B cell (primary cell): ENCODE data around the gene PCSK6. TPM values are rescaled to one million over a fixed set of nuclear protein-coding genes. Genes with fewer than 3 reads are reported as not detected.

ENCODE experiments used
- ATAC-seq: fragments of 200-7000 bp; cut with Tn5 transposase; one replicate; pipeline ENCODE4 v1.10.0; 2021; ENCODE audit warnings: low read depth, mild to moderate bottlenecking, moderate number of reproducible peaks, moderate library complexity
- CTCF ChIA-PET: fragments of 350-600 bp; sonication (Branson Sonifier 250); formaldehyde crosslinking; loops from one replicate; lab custom pipeline; 2021; ENCODE audit warnings: antibody characterized with exemption, inconsistent platforms; lab: Charles Lee
- POLR2A ChIA-PET: fragments of 350-600 bp; sonication (Branson Sonifier 250); formaldehyde crosslinking; loops from one replicate; lab custom pipeline; 2021; ENCODE audit warnings: antibody characterized with exemption; lab: Charles Lee
- DNase-seq: peaks from one replicate; pipeline ENCODE4 v3.0.0; 2013
- H2AFZ ChIP-seq: 2 replicates; pipeline ENCODE4 v1.6.1; 2012; ENCODE audit warnings: mild to moderate bottlenecking, low read depth, low read length; ENCODE audit not compliant: insufficient read depth, poor library complexity, severe bottlenecking
- H3K27ac ChIP-seq, 2 donors: 1 replicate in 1 of 2; 2 replicates in 1 of 2; pipeline ENCODE4 v1.5.1; 2012 to 2013; ENCODE audit warnings: low read length in 2 of 2, mild to moderate bottlenecking in 2 of 2, moderate library complexity in 1 of 2
- H3K27me3 ChIP-seq, 4 experiments: fragments of 200-600 bp in 1 of 4; sonication (generic) in 1 of 4; replicated peaks in 1 of 4; 1 replicate in 2 of 4; 2 replicates in 2 of 4; pipeline versions ENCODE4 v1.6.1 to v1.7.0; 2013 to 2016; ENCODE audit warnings: low read length in 3 of 4, mild to moderate bottlenecking in 2 of 4, mixed read lengths in 1 of 4, moderate library complexity in 1 of 4; ENCODE audit not compliant: insufficient read depth in 4 of 4, control insufficient read depth in 3 of 4; ENCODE audit errors: control extremely low read depth in 1 of 4
- H3K36me3 ChIP-seq, 2 experiments: replicated peaks in 1 of 2; 1 replicate in 1 of 2; 2 replicates in 1 of 2; pipeline versions ENCODE4 v1.6.1 to v1.7.1; 2013; ENCODE audit warnings: low read length in 1 of 2; ENCODE audit not compliant: insufficient read depth in 2 of 2, control insufficient read depth in 1 of 2; ENCODE audit errors: control extremely low read depth in 1 of 2, extremely low read depth in 1 of 2
- H3K4me1 ChIP-seq, 2 donors: fragments of 200-600 bp in 1 of 2; sonication (generic) in 1 of 2; 1 replicate in 1 of 2; 2 replicates in 1 of 2; pipeline versions ENCODE4 v1.5.1 to v1.6.1; 2013 to 2017; ENCODE audit warnings: low read length in 2 of 2; ENCODE audit not compliant: control insufficient read depth in 2 of 2, insufficient read depth in 2 of 2
- H3K4me2 ChIP-seq: replicated peaks from 2 replicates; pipeline ENCODE3; 2012; ENCODE audit warnings: mild to moderate bottlenecking, low read depth, low read length; ENCODE audit not compliant: poor library complexity, severe bottlenecking
- H3K4me3 ChIP-seq, 5 experiments: fragments of 200-600 bp in 1 of 5; sonication (generic) in 1 of 5; 1 replicate in 3 of 5; 2 replicates in 2 of 5; pipeline versions ENCODE4 v1.5.1 to v1.7.0; 2011 to 2016; ENCODE audit warnings: low read length in 4 of 5, mild to moderate bottlenecking in 4 of 5, low read depth in 2 of 5, control low read depth in 1 of 5, moderate library complexity in 1 of 5; ENCODE audit not compliant: insufficient read depth in 1 of 5; ENCODE audit errors: control extremely low read depth in 1 of 5, extremely low read depth in 1 of 5
- H3K79me2 ChIP-seq: fragments of 200-600 bp; sonication (generic); one replicate; pipeline ENCODE4 v1.6.0; 2016; ENCODE audit warnings: low read length; ENCODE audit not compliant: control insufficient read depth, insufficient read depth
- H3K9ac ChIP-seq: fragments of 200-600 bp; sonication (generic); 2 replicates; pipeline ENCODE4 v1.6.1; 2017; ENCODE audit warnings: mild to moderate bottlenecking, low read length, moderate library complexity
- H3K9me3 ChIP-seq, 3 donors: one replicate each; pipeline versions ENCODE4 v1.6.1 to v1.7.1; 2013; ENCODE audit warnings: low read length in 2 of 3; ENCODE audit not compliant: control insufficient read depth in 2 of 3, insufficient read depth in 1 of 3; ENCODE audit errors: control extremely low read depth in 1 of 3
- H4K20me1 ChIP-seq: 2 replicates; pipeline ENCODE4 v1.6.0; 2012; ENCODE audit warnings: mild to moderate bottlenecking, low read length; ENCODE audit not compliant: insufficient read depth, control insufficient read depth, poor library complexity, severe bottlenecking
- H3K27ac Mint-ChIP-seq: one replicate; pipeline ENCODE4 v1.8.0; 2021; ENCODE audit warnings: mixed read lengths
- H3K27me3 Mint-ChIP-seq: one replicate; pipeline ENCODE4 v1.8.0; 2021; ENCODE audit warnings: mixed read lengths
- H3K4me1 Mint-ChIP-seq: one replicate; pipeline ENCODE4 v1.8.0; 2021; ENCODE audit warnings: mixed read lengths
- H3K4me3 Mint-ChIP-seq: one replicate; pipeline ENCODE4 v1.8.0; 2021; ENCODE audit warnings: mixed read lengths
- H3K9me3 Mint-ChIP-seq: one replicate; pipeline ENCODE4 v1.8.0; 2022; ENCODE audit warnings: mixed read lengths; ENCODE audit not compliant: insufficient read depth
- CTCF ChIP-seq: fragments of 200-600 bp; IDR thresholded peaks from one replicate; pipeline ENCODE4 v1.8.0; 2022; ENCODE audit warnings: antibody characterized with exemption, mild to moderate bottlenecking
- EZH2 ChIP-seq: IDR thresholded peaks from 2 replicates; pipeline ENCODE4 v1.6.1; 2012; ENCODE audit warnings: borderline replicate concordance, low read depth, mild to moderate bottlenecking, moderate library complexity, low read length; ENCODE audit not compliant: insufficient read depth, poor library complexity, severe bottlenecking
- WGBS: methylation state at CpG from one replicate; pipeline ENCODE4 v1.1.5; 2013; ENCODE audit warnings: missing lambda C conversion rate; ENCODE audit not compliant: insufficient coverage; 5-methylcytosine and 5-hydroxymethylcytosine counted together
- intact Hi-C: fragments of 100-400 bp; cut with micrococcal nuclease; formaldehyde crosslinking; loops from one replicate; pipeline ENCODE4 v1.10.0; 2022
- polyA plus RNA-seq: library from polyadenylated mRNA; depleted of rRNA; stranded (reverse); fragments of >200 nt; gene quantifications from 2 replicates; pipeline ENCODE4 v1.2.3, GENCODE V29; 2012
- total RNA-seq, 2 donors: library from RNA; stranded (reverse); fragments of 120-200 nt in 1 of 2; gene quantifications; 1 replicate in 1 of 2; 2 replicates in 1 of 2; pipeline versions ENCODE4 v1.2.3 to v1.2.4, GENCODE V29; 2013 to 2022

Gene PCSK6
- total and polyA plus RNA-seq, 2 donors (not counting 1 experiment from before 2014, with no cell fraction given) = 0.66 to 1.6 TPM

DNA sequence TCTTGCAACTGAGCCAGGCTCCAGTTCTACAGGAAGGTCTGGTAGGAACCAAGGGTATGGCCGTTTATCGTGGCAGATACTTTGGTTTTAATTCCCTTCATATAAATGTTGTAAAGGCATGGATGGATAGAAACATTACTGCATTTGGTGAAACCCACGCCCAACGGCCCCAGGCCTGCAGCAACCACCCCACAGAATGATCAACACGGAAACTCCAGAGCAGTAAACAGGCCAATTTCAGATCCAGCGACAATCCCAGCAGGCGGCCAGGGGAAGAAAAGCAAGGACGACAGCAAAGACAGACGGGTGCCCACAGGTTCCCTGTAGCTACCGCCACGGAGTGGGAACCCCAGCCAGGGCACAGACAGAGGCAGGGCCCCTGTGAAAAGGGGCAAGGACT lies 32.6 kb upstream of the PCSK6 start:
- ChIA-PET CTCF (no interaction called here), POLR2A (no interaction called here)
- Mint-ChIP-seq H3K9me3 (peaks cover 3% of the 10 kb centered on the region), H3K27ac (no peak overlapping the region), H3K4me1 (peaks cover 7% of the 10 kb centered on the region), H3K4me3 (no peak overlapping the region), H3K27me3 (peaks cover 49% of the 10 kb centered on the region)
- no peak for TF ChIP-seq CTCF
- TF ChIP-seq EZH2 = no peak
- Histone ChIP-seq H3K79me2 (no peaks in the 10 kb centered on the region), H3K27me3 (peaks cover 0 to 12% (median 1%) of the 10 kb centered on the region in 4 experiments), H3K4me2 (no peak overlapping the region), H3K4me3 (no peak overlapping the region), H3K36me3 (no peaks in the 10 kb centered on the region), H3K9ac (no peak overlapping the region), H2AFZ (no peak overlapping the region), H4K20me1 (no peaks in the 10 kb centered on the region), H3K27ac (no peak overlapping the region), H3K9me3 (peaks cover 4 to 11% (median 5%) of the 10 kb centered on the region in 3 donors), H3K4me1 (no peaks in the 10 kb centered on the region)
- WGBS = 91% methylated on average over 6 of the region's 11 CpGs
- DNase-seq (no peak), ATAC-seq (no peak)
- intact Hi-C loops = no loop called here

- Mint-ChIP-seq H3K4me3 (no peak overlapping the region), H3K27me3 (peaks cover 49% of the 10 kb centered on the region), H3K9me3 (peaks cover 4% of the 10 kb centered on the region), H3K27ac (no peak overlapping the region), H3K4me1 (peaks cover 7% of the 10 kb centered on the region)
- intact Hi-C loops = no loop called here
- ChIA-PET CTCF (no interaction called here), POLR2A (no interaction called here)
- WGBS = no CpG with 5 or more reads among the region's 5 CpGs
- no peak overlapping the region for H3K9ac ChIP-seq
- peak overlapping the region; percentile 29 for H2AFZ ChIP-seq
- ATAC-seq = no peak
- H3K27ac ChIP-seq = no peak overlapping the region
- no peaks in the 10 kb centered on the region for H3K79me2 ChIP-seq
- H4K20me1 ChIP-seq = no peaks in the 10 kb centered on the region
- no peaks in the 10 kb centered on the region for H3K36me3 ChIP-seq
- H3K9me3 ChIP-seq = peaks cover 7 to 12% (median 9%) of the 10 kb centered on the region in 3 donors
- TF ChIP-seq CTCF (no peak), EZH2 (no peak)
- peaks cover 0 to 12% (median 1%) of the 10 kb centered on the region in 4 experiments for H3K27me3 ChIP-seq
- H3K4me2 ChIP-seq = no peak overlapping the region
- DNase-seq = no peak
- no peak overlapping the region for H3K4me3 ChIP-seq
- H3K4me1 ChIP-seq = no peaks in the 10 kb centered on the region
Observed at GRCh38 chr15:101521591-101521990, 32.1 kb upstream of the PCSK6 start.
